KMS-11 (cell line): Measurements from ENCODE around the gene LRFN2.

Experiments used
- H2AFZ ChIP-seq: fragments of 200-600 bp; sonication (generic); 2 replicates; pipeline ENCODE4 v1.6.1; 2016; ENCODE audit warnings: antibody characterized with exemption, mixed run types, low read depth
- H3K27ac ChIP-seq: fragments of 200-600 bp; sonication (generic); 2 replicates; pipeline ENCODE4 v1.6.1; 2016; ENCODE audit warnings: mild to moderate bottlenecking, mixed run types
- H3K27me3 ChIP-seq: fragments of 200-600 bp; sonication (generic); 2 replicates; pipeline ENCODE4 v1.6.1; 2017; ENCODE audit warnings: mild to moderate bottlenecking, low read depth, mixed run types, moderate library complexity; ENCODE audit not compliant: insufficient read depth
- H3K36me3 ChIP-seq: fragments of 200-600 bp; sonication (generic); 2 replicates; pipeline ENCODE4 v1.6.1; 2017; ENCODE audit warnings: mild to moderate bottlenecking, mixed run types; ENCODE audit not compliant: insufficient read depth
- H3K4me1 ChIP-seq: fragments of 200-600 bp; sonication (generic); 2 replicates; pipeline ENCODE4 v1.6.1; 2016; ENCODE audit warnings: mild to moderate bottlenecking, low read depth, mixed run types; ENCODE audit not compliant: poor library complexity, severe bottlenecking
- H3K4me2 ChIP-seq: fragments of 200-600 bp; sonication (generic); 2 replicates; pipeline ENCODE4 v1.7.0; 2016; ENCODE audit warnings: mild to moderate bottlenecking, mixed run types
- H3K4me3 ChIP-seq: fragments of 200-600 bp; sonication (generic); IDR thresholded peaks from 2 replicates; pipeline ENCODE4 v1.6.1; 2017; ENCODE audit warnings: low read depth, low read length, mixed read lengths; ENCODE audit not compliant: insufficient read depth
- H3K79me2 ChIP-seq: fragments of 200-600 bp; sonication (generic); 2 replicates; pipeline ENCODE4 v1.6.1; 2016; ENCODE audit warnings: low read depth, mixed run types; ENCODE audit not compliant: insufficient read depth
- H3K9ac ChIP-seq: fragments of 200-600 bp; sonication (generic); 2 replicates; pipeline ENCODE4 v1.6.1; 2016; ENCODE audit warnings: mild to moderate bottlenecking, mixed run types
- H4K20me1 ChIP-seq: fragments of 200-600 bp; sonication (generic); 2 replicates; pipeline ENCODE4 v1.6.1; 2016; ENCODE audit warnings: mild to moderate bottlenecking, mixed run types; ENCODE audit not compliant: insufficient read depth
- CTCF ChIP-seq: fragments of 200-600 bp; sonication (generic); conservative IDR thresholded peaks from 2 replicates; pipeline ENCODE4 v1.6.1; 2017; ENCODE audit warnings: low read depth, mild to moderate bottlenecking, antibody characterized with exemption, low read length, moderate library complexity, mixed read lengths

LRFN2 gene

GRCh38 chr6:40432982-40433381 lies 154.2 kb downstream of the LRFN2 start:
- H3K79me2 ChIP-seq, result no peaks in the 10 kb centered on the region
- no peak overlapping the region for H2AFZ ChIP-seq
- no peak overlapping the region for H3K4me2 ChIP-seq
- TF ChIP-seq CTCF, result no peak
- H4K20me1 ChIP-seq, result no peaks in the 10 kb centered on the region
- no peaks in the 10 kb centered on the region for H3K4me1 ChIP-seq
- H3K9ac ChIP-seq, result no peak overlapping the region
- H3K4me3 ChIP-seq, result no peak overlapping the region
- H3K36me3 ChIP-seq, result no peaks in the 10 kb centered on the region
- no peaks in the 10 kb centered on the region for H3K27me3 ChIP-seq
- H3K27ac ChIP-seq, result no peak overlapping the region

DNA sequence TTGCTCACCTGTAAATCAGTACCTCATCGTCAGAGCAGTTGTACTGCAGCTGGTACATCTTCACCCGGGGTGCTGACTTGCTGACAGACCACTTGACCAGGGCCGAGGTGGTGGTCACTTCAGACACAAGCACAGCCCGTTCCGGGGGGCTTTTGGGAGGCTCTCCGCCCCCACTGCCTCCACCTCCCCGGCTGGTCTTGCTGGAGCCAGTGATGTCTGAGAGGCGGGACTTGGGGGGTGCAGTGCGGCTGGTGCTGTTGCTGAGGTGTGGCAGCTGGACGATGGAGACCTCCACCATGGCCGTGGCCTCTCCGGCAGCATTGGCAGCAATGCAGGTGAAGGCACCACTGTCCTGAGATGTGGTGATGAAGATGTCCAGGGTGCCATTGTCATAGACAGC lies 155.5 kb downstream of the LRFN2 start:
- Histone ChIP-seq H2AFZ (no peak overlapping the region), H3K4me2 (no peak overlapping the region), H3K4me1 (no peaks in the 10 kb centered on the region), H4K20me1 (no peaks in the 10 kb centered on the region), H3K4me3 (no peak overlapping the region), H3K79me2 (no peaks in the 10 kb centered on the region), H3K36me3 (no peaks in the 10 kb centered on the region), H3K27me3 (no peaks in the 10 kb centered on the region), H3K27ac (no peak overlapping the region), H3K9ac (no peak overlapping the region)
- no peak for TF ChIP-seq CTCF

- H3K27ac ChIP-seq, result no peak overlapping the region
- H3K4me1 ChIP-seq, result no peaks in the 10 kb centered on the region
These were observed 160.0 kb downstream of the LRFN2 start for GRCh38 chr6:40427196-40427595.

GRCh38 chr6:40426346-40427066 lies 160.7 kb downstream of the LRFN2 start:
- no peak overlapping the region for H3K27ac ChIP-seq
- H3K9ac ChIP-seq, result no peak overlapping the region
- no peak for TF ChIP-seq CTCF
- no peak overlapping the region for H3K4me2 ChIP-seq
- H3K79me2 ChIP-seq, result no peaks in the 10 kb centered on the region
- no peak overlapping the region for H3K4me3 ChIP-seq
- no peaks in the 10 kb centered on the region for H3K36me3 ChIP-seq
- no peak overlapping the region for H2AFZ ChIP-seq
- no peaks in the 10 kb centered on the region for H3K4me1 ChIP-seq
- no peaks in the 10 kb centered on the region for H4K20me1 ChIP-seq
- H3K27me3 ChIP-seq, result no peaks in the 10 kb centered on the region

More at GRCh38 chr6:40427196-40427595, 160.0 kb downstream of the LRFN2 start:
- no peak for TF ChIP-seq CTCF
- H3K27me3 ChIP-seq, result no peaks in the 10 kb centered on the region
- H3K36me3 ChIP-seq, result no peaks in the 10 kb centered on the region
- no peaks in the 10 kb centered on the region for H4K20me1 ChIP-seq
- no peak overlapping the region for H2AFZ ChIP-seq
- H3K4me2 ChIP-seq, result no peak overlapping the region
- no peak overlapping the region for H3K9ac ChIP-seq
- H3K4me3 ChIP-seq, result no peak overlapping the region
- H3K79me2 ChIP-seq, result no peaks in the 10 kb centered on the region
